HG03469 (cell line): ENCODE data around the gene DGKB.

Experiments
- ATAC-seq: cut with Tn5 transposase; IDR thresholded peaks from one replicate; pipeline ENCODE4 v1.9.1; 2021; ENCODE audit warnings: mild to moderate bottlenecking, moderate library complexity, moderate number of reproducible peaks; ENCODE audit not compliant: unreplicated experiment

DGKB gene

GRCh38 chr7:14825912-14826311 is 76.6 kb downstream of the DGKB start:
- ATAC-seq, result no peak

- no peak for ATAC-seq
Measured at GRCh38 chr7:14822481-14822854, 80.1 kb downstream of the DGKB start.

DNA sequence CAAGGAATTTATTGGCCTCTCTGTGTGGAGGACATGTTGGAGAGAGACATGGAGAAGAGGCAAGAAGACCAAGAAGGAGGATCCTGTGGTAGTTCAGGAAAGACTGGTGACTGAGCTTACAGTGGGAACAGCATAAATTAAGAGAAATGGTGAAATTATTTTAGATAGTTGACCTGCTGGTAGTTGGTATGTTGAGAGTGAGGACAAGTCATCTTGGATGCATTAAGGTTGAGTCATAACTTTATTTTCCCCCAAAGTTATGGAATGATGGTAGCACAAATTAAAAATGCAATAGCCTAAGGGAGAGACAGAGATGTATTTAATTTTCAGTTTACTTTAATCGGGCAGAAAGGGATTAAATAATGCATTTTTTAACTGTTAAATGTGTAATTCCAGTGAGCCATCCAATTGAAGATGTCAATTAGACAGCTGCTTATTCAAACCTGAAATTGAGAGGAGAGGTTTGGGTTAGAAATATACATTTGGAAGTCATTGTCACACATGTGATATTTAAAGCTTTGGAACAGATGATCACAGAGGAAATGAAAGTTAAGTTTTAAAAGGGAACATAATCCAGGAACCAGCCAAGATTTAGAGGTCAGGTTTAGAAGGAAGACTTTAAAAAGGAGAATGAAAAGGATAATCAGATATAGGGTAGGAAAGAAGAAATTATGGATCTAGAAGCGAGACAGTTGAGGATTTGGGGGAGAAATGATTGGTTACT is 80.6 kb downstream of the DGKB start:
- ATAC-seq, result no peak

GRCh38 chr7:14818871-14819270 is 83.7 kb downstream of the DGKB start:
- ATAC-seq, result no peak

GRCh38 chr7:14817829-14818614 is 84.5 kb downstream of the DGKB start:
- ATAC-seq, result no peak

DNA sequence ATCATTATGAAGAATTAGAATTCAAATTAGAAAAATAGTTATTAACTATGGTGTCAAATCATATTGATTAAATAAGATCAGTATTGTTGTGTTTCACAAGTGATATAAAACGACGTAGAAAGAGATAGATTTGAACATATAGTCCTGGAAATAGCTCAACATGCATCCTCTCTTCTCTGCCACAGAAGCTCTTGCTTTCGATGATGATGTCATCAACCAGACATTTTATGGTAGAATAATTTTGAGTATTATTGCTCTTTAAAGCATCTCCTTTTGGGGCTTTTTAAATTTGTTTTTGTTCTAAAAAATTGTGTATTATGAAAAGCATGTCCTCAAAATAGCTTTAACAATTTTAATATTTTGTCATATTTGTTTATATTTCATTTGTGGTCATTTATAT is 95.0 kb downstream of the DGKB start:
- ATAC-seq, result no peak

- no peak for ATAC-seq
Measured at GRCh38 chr7:14806891-14807290, 95.7 kb downstream of the DGKB start.

GRCh38 chr7:14805105-14805719 is 97.3 kb downstream of the DGKB start:
- no peak for ATAC-seq

DNA sequence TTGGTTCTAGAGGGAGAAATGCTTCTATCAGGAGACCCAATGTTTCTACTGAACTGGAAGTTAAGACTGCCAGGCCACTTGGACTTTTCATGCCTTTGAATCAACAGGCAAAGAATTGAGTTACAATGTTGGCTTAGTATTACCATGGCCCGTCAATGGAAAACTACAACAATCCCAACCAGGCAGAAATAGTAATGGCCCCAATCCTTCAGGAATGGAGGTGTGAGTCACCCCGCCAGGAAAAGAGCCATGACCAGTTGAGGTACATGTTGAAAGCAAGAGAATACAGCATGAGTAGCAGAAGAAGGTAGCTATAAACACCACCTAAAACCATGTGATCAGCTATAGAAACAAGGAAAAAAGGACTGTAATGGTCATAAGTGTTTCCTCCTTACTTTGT is 101.9 kb downstream of the DGKB start:
- no peak for ATAC-seq

DNA sequence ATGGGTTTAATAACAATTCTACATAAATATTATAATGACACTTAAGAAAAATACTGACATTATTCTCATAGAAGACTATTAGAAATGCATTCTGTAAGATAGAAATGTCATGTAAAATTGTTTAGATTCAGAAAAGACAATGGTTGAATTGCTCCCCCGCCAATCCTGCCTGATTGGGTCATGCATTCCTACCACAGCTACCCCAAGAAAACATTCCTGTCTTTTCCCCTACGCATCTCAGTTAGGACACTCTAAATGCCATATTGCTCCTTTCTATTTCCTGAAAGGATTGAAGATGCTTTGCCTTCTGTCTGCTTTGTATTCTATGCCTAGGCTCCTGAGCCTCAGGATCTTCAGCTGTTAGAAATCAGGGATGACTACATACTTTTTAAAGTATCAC is 109.4 kb downstream of the DGKB start:
- ATAC-seq, result no peak

DNA sequence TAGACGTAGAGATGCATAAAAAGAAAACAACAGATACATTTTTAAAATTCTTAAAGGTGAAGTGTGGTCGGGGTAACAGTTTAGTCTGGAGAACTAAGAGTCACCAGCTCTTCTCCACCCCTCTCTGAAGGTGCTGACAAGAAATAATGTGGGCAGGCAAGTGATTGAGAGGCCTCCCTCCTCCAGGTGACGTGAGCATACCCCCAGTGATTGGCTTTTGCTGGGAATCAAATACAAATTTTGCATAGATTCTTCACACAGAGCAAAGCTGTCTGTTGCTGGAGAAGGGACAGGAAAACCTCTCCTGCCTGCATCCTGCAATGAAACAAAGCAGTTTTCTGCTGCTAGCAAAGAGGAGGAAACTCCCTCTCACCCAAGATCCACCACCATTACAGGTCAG is 115.0 kb downstream of the DGKB start:
- ATAC-seq, result no peak

DNA sequence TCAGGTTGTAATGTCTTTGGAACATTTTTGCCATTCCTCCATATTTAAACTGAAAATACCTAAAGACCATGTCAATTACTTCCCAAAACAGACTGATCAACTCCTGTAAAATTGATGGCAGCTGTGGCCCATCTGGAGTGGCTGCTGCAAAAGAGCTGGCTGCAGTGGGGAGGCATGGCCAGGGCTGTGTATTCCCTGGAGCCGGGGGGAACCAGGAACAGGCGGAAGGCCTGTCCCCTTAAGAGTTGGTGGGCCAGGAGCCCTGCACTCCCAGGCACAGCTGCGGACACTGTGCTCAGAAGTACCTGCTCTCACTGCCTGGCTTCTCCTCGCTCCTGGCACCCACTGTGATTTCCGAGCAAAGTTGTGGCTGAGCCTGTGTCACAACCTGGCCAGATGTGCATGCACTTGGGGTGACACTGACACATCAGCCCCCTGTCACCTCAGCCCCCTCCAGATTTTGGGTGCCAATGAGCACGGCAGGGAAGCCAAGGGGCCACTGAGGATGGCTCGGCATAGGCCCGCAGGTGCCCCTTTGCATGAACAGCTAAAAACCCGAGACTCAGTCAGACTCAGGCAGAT is 116.1 kb downstream of the DGKB start:
- ATAC-seq, result no peak

GRCh38 chr7:14777806-14778205 is 124.7 kb downstream of the DGKB start:
- no peak for ATAC-seq

- ATAC-seq, result no peak
Measured at GRCh38 chr7:14776266-14776665, 126.3 kb downstream of the DGKB start.

- ATAC-seq, result no peak
Measured at GRCh38 chr7:14773729-14774271, 128.8 kb downstream of the DGKB start.

- no peak for ATAC-seq
Measured at GRCh38 chr7:14770614-14771013, 131.9 kb downstream of the DGKB start.

DNA sequence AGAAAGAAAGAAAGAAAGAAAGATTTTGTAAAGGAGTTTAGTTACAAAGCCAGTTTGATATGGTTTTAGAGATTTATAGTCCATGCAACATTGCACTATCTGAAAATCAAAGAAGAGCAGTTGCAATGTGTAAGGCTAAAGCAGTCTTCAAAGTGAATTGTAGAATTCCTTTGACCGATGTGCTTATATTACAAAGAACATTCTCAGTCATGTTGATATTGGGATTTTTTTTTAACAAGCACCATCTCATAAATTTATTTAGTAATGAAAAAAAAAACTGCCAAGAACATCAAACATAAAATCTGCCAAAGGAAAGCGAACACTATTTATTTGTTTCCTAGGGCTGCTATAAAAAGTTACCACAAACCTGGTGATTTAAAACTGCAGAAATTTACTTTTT is 133.3 kb downstream of the DGKB start:
- ATAC-seq, result no peak

DNA sequence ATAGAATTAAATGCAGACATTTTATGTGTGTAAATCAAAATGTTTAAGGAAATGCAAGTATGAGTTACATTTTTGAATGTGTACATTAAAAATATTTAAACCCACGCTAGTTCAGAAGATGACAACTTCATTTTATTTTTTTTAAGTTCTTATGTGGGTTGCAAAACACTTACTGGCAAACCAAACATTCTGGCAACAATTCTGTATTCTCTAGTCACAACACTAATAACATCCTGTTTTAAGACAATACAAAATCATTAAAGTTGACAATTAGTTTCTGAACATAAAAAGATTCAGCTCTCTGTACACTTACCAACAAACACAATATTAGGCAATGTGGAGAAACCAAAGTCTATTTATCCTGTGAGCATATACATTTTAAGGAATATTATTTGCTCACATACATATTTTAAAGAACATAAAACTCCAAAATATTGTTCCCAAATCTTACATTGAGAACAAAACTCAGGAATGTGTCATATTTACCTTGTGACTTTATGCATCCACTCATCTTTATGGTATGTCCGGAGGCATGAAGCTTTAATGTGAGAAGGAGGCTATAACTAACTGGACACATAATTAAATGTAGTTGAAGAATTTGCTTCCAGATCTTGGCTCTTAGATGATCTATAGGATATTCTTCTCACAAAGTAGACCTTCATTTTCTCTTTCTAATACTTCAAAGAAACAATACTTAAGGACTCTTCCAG is 134.7 kb downstream of the DGKB start:
- no peak for ATAC-seq

DNA sequence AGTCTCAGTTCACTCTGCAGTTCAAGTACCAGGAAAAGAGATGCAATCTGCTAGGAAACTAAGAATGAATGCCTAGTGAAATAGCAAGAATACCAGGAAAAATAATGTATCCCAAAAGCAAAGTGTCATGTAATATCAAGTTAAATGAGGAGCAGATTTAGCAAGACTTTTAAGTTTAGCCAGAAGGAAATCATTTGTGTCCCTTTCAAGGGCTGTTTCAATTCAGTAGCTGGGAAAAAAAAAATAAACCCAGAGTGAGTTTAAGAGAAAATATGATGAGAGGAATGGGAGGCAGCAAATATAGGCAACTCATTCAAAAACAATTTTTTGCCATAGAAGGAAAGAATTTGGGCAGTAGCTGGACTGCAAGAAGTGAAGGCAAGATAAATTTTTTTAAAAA is 135.8 kb downstream of the DGKB start:
- ATAC-seq, result no peak

- ATAC-seq, result no peak
Measured at GRCh38 chr7:14765731-14766130, 136.8 kb downstream of the DGKB start.

DNA sequence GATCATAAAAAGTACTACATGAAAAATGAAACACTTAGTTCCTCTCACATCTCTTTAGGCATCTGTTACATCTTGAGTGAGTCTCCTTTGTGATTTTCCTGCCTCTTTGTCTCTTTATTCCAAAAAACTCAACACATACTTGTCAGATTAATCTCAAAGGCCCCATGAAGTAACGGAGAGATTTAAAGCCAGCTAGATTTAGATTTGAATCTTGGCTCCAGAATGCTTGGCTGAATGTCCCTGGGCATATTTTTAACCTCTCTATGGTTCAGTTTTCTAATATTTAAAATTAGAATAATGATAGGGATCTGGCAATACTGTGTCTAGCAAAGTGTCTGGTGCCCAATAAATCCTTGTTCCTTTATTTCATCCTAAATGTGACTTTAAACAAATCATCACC is 140.0 kb downstream of the DGKB start:
- ATAC-seq, result no peak
